ENCODE measurements around the gene PRL. TPM values are rescaled to one million over a fixed set of nuclear protein-coding genes. Genes with fewer than 3 reads are reported as not detected.

The PRL gene
- total RNA-seq, 1 donor from 2014 or later, result not detected

DNA sequence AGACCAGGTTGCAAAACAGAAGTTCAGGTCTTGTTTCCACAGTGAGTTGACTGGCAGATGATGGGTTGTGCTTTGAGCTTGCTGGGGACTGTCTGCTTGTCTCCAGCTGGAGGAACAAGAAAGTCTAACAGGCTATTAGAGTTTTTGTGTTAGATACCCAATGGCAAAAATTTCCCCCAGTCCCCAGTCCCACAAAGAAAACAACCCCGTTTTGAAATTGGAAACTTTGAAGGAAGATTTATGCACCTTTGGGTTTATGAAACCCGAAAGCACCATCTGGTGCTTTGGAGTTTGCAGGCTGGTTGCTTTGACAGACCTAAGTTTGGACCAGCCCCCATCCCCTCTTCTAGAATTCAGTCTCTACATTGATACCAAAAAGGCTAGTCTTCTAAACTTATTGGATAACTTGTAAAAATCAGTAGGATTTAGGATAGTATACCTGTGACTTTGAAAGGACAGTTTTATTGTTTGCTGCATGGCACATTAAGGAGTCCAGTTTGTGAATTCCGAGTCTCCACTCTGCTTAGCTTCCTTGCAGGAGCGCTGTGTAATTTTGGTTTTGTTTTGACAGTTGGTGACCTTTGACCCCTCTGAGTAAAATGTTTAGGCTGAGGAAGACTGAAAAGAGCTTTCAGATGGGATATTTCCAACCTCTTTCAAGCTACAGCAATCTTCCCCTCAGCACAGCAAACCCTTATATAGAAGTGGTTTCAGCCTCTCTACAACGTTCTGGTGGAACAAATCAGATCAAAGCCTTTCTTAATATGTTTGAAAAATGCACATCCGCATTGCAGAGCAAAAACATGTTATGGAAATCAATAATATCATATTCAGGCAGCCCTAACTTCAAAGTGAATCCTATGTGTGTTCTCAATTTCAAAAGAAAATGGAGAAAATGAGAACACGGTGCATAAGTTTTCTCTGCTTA is 25.5 kb upstream of the PRL start:
- Histone ChIP-seq H3K9ac (ENCODE audit: low read length) (no peak overlapping the region), H3K79me2 (ENCODE audit: insufficient read depth, low read length) (no peaks in the 10 kb centered on the region), H3K36me3 (ENCODE audit: insufficient read depth, low read length) (no peaks in the 10 kb centered on the region), H3K27ac (ENCODE audit: low read depth, low read length) (no peak overlapping the region), H3K4me1 (ENCODE audit: insufficient read depth, low read length) (peaks cover 23% of the 10 kb centered on the region), H3K4me3 (ENCODE audit: insufficient read depth, low read depth, low read length) (no peak overlapping the region), H3K4me2 (ENCODE audit: low read length) (peak overlapping the region; percentile 2), H3K27me3 (ENCODE audit: insufficient read depth, low read length) (no peaks in the 10 kb centered on the region), H4K20me1 (ENCODE audit: insufficient read depth, low read length) (no peaks in the 10 kb centered on the region), H2AFZ (ENCODE audit: low read depth, low read length) (no peak overlapping the region), H3K9me3 (ENCODE audit: insufficient read depth, low read depth, low read length) (no peaks in the 10 kb centered on the region)
- peaks cover 5% of the 10 kb centered on the region for H3K9me3 Mint-ChIP-seq (ENCODE audit: unreplicated experiment)
- no peak overlapping the region for H3K4me3 Mint-ChIP-seq (ENCODE audit: unreplicated experiment)
- DNase-seq (ENCODE audit: low read depth) (no peak), FAIRE-seq (peak; percentile 29)
- H3K4me1 Mint-ChIP-seq (ENCODE audit: low read depth, unreplicated experiment), result peaks cover 31% of the 10 kb centered on the region
- no peak overlapping the region for H3K27ac Mint-ChIP-seq (ENCODE audit: unreplicated experiment)
- no peak for TF ChIP-seq EZH2 (IDR thresholded peaks at IDR 0.05; ENCODE audit: insufficient read depth, low read length)
- TF ChIP-seq, protein P1, sequence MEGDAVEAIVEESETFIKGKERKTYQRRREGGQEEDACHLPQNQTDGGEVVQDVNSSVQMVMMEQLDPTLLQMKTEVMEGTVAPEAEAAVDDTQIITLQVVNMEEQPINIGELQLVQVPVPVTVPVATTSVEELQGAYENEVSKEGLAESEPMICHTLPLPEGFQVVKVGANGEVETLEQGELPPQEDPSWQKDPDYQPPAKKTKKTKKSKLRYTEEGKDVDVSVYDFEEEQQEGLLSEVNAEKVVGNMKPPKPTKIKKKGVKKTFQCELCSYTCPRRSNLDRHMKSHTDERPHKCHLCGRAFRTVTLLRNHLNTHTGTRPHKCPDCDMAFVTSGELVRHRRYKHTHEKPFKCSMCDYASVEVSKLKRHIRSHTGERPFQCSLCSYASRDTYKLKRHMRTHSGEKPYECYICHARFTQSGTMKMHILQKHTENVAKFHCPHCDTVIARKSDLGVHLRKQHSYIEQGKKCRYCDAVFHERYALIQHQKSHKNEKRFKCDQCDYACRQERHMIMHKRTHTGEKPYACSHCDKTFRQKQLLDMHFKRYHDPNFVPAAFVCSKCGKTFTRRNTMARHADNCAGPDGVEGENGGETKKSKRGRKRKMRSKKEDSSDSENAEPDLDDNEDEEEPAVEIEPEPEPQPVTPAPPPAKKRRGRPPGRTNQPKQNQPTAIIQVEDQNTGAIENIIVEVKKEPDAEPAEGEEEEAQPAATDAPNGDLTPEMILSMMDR (IDR thresholded peaks at IDR 0.05; ENCODE audit: insufficient read depth, low read depth, low read length), result no peak
- no peaks in the 10 kb centered on the region for H3K36me3 Mint-ChIP-seq (ENCODE audit: low read depth, unreplicated experiment)
- H3K27me3 Mint-ChIP-seq (ENCODE audit: low read depth, unreplicated experiment), result no peaks in the 10 kb centered on the region

DNA sequence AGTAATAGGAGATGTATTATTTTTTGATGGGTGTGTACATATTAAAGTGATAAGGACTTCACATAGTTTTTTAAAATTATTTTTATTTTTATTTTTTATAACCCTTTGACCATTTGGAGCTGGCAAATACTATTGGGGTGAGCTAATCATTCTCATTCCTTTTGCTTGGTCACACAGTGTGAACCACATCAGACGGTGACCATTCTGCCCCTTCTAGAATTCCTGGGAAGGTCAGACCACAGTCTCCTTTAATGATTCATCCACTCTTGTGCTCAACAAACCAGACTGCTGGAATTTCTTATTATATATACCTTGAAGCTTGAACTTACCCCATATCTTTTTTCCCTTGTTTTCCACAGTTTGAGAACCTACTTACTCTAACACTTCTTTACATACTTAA is 23.9 kb upstream of the PRL start:
- DNase-seq (ENCODE audit: low read depth) (peak; percentile 98), FAIRE-seq (peak; percentile 37)
- Histone ChIP-seq H3K4me1 (ENCODE audit: insufficient read depth, low read length) (peaks cover 23% of the 10 kb centered on the region), H3K79me2 (ENCODE audit: insufficient read depth, low read length) (no peaks in the 10 kb centered on the region), H3K9me3 (ENCODE audit: insufficient read depth, low read depth, low read length) (no peaks in the 10 kb centered on the region), H3K27me3 (ENCODE audit: insufficient read depth, low read length) (no peaks in the 10 kb centered on the region), H3K27ac (ENCODE audit: low read depth, low read length) (peak overlapping the region; percentile 77), H3K4me2 (ENCODE audit: low read length) (peak overlapping the region; percentile 37), H3K9ac (ENCODE audit: low read length) (peak overlapping the region; percentile 67), H3K36me3 (ENCODE audit: insufficient read depth, low read length) (no peaks in the 10 kb centered on the region), H2AFZ (ENCODE audit: low read depth, low read length) (no peak overlapping the region), H3K4me3 (ENCODE audit: insufficient read depth, low read depth, low read length) (no peak overlapping the region), H4K20me1 (ENCODE audit: insufficient read depth, low read length) (no peaks in the 10 kb centered on the region)
- peaks cover 7% of the 10 kb centered on the region for H3K9me3 Mint-ChIP-seq (ENCODE audit: unreplicated experiment)
- H3K4me3 Mint-ChIP-seq (ENCODE audit: unreplicated experiment), result no peak overlapping the region
- no peaks in the 10 kb centered on the region for H3K36me3 Mint-ChIP-seq (ENCODE audit: low read depth, unreplicated experiment)
- TF ChIP-seq, protein P1 (IDR thresholded peaks at IDR 0.05; ENCODE audit: insufficient read depth, low read depth, low read length), result no peak
- no peak for TF ChIP-seq EZH2 (IDR thresholded peaks at IDR 0.05; ENCODE audit: insufficient read depth, low read length)
- H3K27me3 Mint-ChIP-seq (ENCODE audit: low read depth, unreplicated experiment), result no peaks in the 10 kb centered on the region
- peaks cover 31% of the 10 kb centered on the region for H3K4me1 Mint-ChIP-seq (ENCODE audit: low read depth, unreplicated experiment)
- peak overlapping the region; percentile 79 for H3K27ac Mint-ChIP-seq (ENCODE audit: unreplicated experiment)

DNA sequence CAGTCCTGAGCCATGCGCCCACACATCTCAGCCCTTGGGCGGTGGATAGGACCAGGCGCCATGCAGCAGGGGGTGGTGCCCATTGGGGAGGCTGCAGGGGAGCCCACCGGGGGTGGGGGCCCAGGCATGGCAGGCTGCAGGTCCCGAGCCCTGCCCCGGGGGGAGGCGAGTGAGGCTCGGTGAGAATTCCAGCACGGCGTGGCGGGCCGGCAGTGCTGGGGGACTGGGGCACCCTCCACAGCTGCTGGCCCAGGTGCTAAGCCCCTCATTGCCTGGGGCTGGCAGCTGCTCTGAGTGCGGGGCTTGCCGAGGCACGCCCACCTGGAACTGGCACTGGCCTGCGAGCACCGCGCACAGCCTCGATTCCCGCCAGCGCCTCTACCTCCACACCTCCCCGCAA is 21.6 kb upstream of the PRL start:
- H3K27me3 ChIP-seq (ENCODE audit: insufficient read depth, low read length), result no peaks in the 10 kb centered on the region
- no peak overlapping the region for H3K4me2 ChIP-seq (ENCODE audit: low read length)
- H3K9me3 Mint-ChIP-seq (ENCODE audit: unreplicated experiment), result peaks cover 10% of the 10 kb centered on the region
- FAIRE-seq (no peak), DNase-seq (ENCODE audit: low read depth) (no peak)
- H3K4me3 ChIP-seq (ENCODE audit: insufficient read depth, low read depth, low read length), result no peak overlapping the region
- peaks cover 31% of the 10 kb centered on the region for H3K4me1 Mint-ChIP-seq (ENCODE audit: low read depth, unreplicated experiment)
- H3K79me2 ChIP-seq (ENCODE audit: insufficient read depth, low read length), result no peaks in the 10 kb centered on the region
- no peaks in the 10 kb centered on the region for H3K27me3 Mint-ChIP-seq (ENCODE audit: low read depth, unreplicated experiment)
- H2AFZ ChIP-seq (ENCODE audit: low read depth, low read length), result no peak overlapping the region
- H4K20me1 ChIP-seq (ENCODE audit: insufficient read depth, low read length), result no peaks in the 10 kb centered on the region
- H3K36me3 ChIP-seq (ENCODE audit: insufficient read depth, low read length), result no peaks in the 10 kb centered on the region
- no peak overlapping the region for H3K27ac Mint-ChIP-seq (ENCODE audit: unreplicated experiment)
- no peak for TF ChIP-seq EZH2 (IDR thresholded peaks at IDR 0.05; ENCODE audit: insufficient read depth, low read length)
- TF ChIP-seq, protein P1 (IDR thresholded peaks at IDR 0.05; ENCODE audit: insufficient read depth, low read depth, low read length), result no peak
- H3K27ac ChIP-seq (ENCODE audit: low read depth, low read length), result no peak overlapping the region
- no peaks in the 10 kb centered on the region for H3K9me3 ChIP-seq (ENCODE audit: insufficient read depth, low read depth, low read length)
- peaks cover 4% of the 10 kb centered on the region for H3K36me3 Mint-ChIP-seq (ENCODE audit: low read depth, unreplicated experiment)
- H3K4me1 ChIP-seq (ENCODE audit: insufficient read depth, low read length), result peaks cover 23% of the 10 kb centered on the region
- H3K9ac ChIP-seq (ENCODE audit: low read length), result no peak overlapping the region
- H3K4me3 Mint-ChIP-seq (ENCODE audit: unreplicated experiment), result no peak overlapping the region

Measured in astrocyte (in vitro differentiated cells and primary cell).